HG03520 (cell line): ENCODE data around the gene AKAP6.

Source experiments
- ATAC-seq: cut with Tn5 transposase; IDR thresholded peaks from one replicate; pipeline ENCODE4 v1.9.1; 2021; ENCODE audit warnings: mild to moderate bottlenecking, moderate library complexity; ENCODE audit not compliant: unreplicated experiment

AKAP6 gene

GRCh38 chr14:32809255-32809654, 480.2 kb downstream of the AKAP6 start:
- no peak for ATAC-seq

GRCh38 chr14:32813401-32813800, 484.3 kb downstream of the AKAP6 start:
- ATAC-seq, result no peak

- ATAC-seq, result no peak
Measured at GRCh38 chr14:32814721-32815120, 485.6 kb downstream of the AKAP6 start.

- ATAC-seq, result no peak
Measured at GRCh38 chr14:32816588-32816987, 487.5 kb downstream of the AKAP6 start.

GRCh38 chr14:32817780-32818179, 488.7 kb downstream of the AKAP6 start:
- no peak for ATAC-seq

- no peak for ATAC-seq
Measured at GRCh38 chr14:32818581-32818980, 489.5 kb downstream of the AKAP6 start.

GRCh38 chr14:32820181-32820580, 491.1 kb downstream of the AKAP6 start:
- no peak for ATAC-seq

- no peak for ATAC-seq
Measured at GRCh38 chr14:32820682-32821081, 491.6 kb downstream of the AKAP6 start.

GRCh38 chr14:32821964-32822653, 493.0 kb downstream of the AKAP6 start:
- ATAC-seq, result no peak

GRCh38 chr14:32823706-32824105, 494.6 kb downstream of the AKAP6 start:
- ATAC-seq, result no peak

GRCh38 chr14:32824195-32824594, 495.1 kb downstream of the AKAP6 start:
- no peak for ATAC-seq

GRCh38 chr14:32825058-32825457, 496.0 kb downstream of the AKAP6 start:
- ATAC-seq, result no peak

- ATAC-seq, result no peak
Measured at GRCh38 chr14:32826404-32827082, 497.4 kb downstream of the AKAP6 start.

- no peak for ATAC-seq
Measured at GRCh38 chr14:32827514-32827913, 498.4 kb downstream of the AKAP6 start.

- no peak for ATAC-seq
Measured at GRCh38 chr14:32835924-32836323, 506.8 kb downstream of the AKAP6 start.

GRCh38 chr14:32841698-32842097, 512.6 kb downstream of the AKAP6 start:
- no peak for ATAC-seq

- ATAC-seq, result no peak
Measured at GRCh38 chr14:32846821-32847365, 517.8 kb downstream of the AKAP6 start.

- no peak for ATAC-seq
Measured at GRCh38 chr14:32847867-32848266, 518.8 kb downstream of the AKAP6 start.

- ATAC-seq, result no peak
Measured at GRCh38 chr14:32865827-32866376, 536.8 kb downstream of the AKAP6 start.

- no peak for ATAC-seq
Measured at GRCh38 chr14:32883188-32883587, 554.1 kb downstream of the AKAP6 start.
